HG02588 (cell line): ENCODE results near the gene ORMDL3.

Experiments
- ATAC-seq: cut with Tn5 transposase; IDR thresholded peaks from one replicate; pipeline ENCODE4 v1.9.1; 2021; ENCODE audit warnings: mild to moderate bottlenecking, moderate library complexity; ENCODE audit not compliant: unreplicated experiment

ORMDL3 gene

GRCh38 chr17:39927101-39927928 lies at the start of gene ORMDL3, which contains the start of gene LRRC3C:
Gene ORMDL3, minus strand, starts transcription at chr17:39927601. Its CDS starts 3,398 bp downstream, at chr17:39924203.
Gene LRRC3C, plus strand, starts transcription at chr17:39927732. Its CDS starts 13,792 bp downstream, at chr17:39941524.
- peak; percentile 79 for ATAC-seq

GRCh38 chr17:39975801-39976200 lies 48.4 kb upstream of the ORMDL3 start:
- no peak for ATAC-seq

- no peak for ATAC-seq
Measured at GRCh38 chr17:39974433-39974832, 47.0 kb upstream of the ORMDL3 start.

- no peak for ATAC-seq
Measured at GRCh38 chr17:39973496-39973895, 46.1 kb upstream of the ORMDL3 start.

GRCh38 chr17:39972271-39972670 lies 44.9 kb upstream of the ORMDL3 start:
- ATAC-seq = no peak

- no peak for ATAC-seq
Measured at GRCh38 chr17:39971076-39971603, 43.7 kb upstream of the ORMDL3 start.

GRCh38 chr17:39970157-39970692 lies 42.8 kb upstream of the ORMDL3 start:
- ATAC-seq = no peak

- no peak for ATAC-seq
Measured at GRCh38 chr17:39969375-39969774, 42.0 kb upstream of the ORMDL3 start.

- ATAC-seq = no peak
Measured at GRCh38 chr17:39968761-39969160, 41.4 kb upstream of the ORMDL3 start.

- ATAC-seq = no peak
Measured at GRCh38 chr17:39966771-39967170, 39.4 kb upstream of the ORMDL3 start.

- ATAC-seq = no peak
Measured at GRCh38 chr17:39965017-39965699, 37.8 kb upstream of the ORMDL3 start.

GRCh38 chr17:39963829-39964228 lies 36.4 kb upstream of the ORMDL3 start:
- ATAC-seq = no peak

GRCh38 chr17:39962642-39963220 lies 35.3 kb upstream of the ORMDL3 start, which contains the start of gene GSDMA:
Gene GSDMA, plus strand, starts transcription at chr17:39963004. Its CDS starts 2,684 bp downstream, at chr17:39965688.
- no peak for ATAC-seq

- no peak for ATAC-seq
Measured at GRCh38 chr17:39960524-39961041, 33.2 kb upstream of the ORMDL3 start.

GRCh38 chr17:39955726-39956225 lies 28.4 kb upstream of the ORMDL3 start:
- ATAC-seq = no peak

GRCh38 chr17:39954876-39955275 lies 27.5 kb upstream of the ORMDL3 start:
- no peak for ATAC-seq

- ATAC-seq = no peak
Measured at GRCh38 chr17:39953471-39953888, 26.1 kb upstream of the ORMDL3 start.

GRCh38 chr17:39952680-39953470 lies 25.5 kb upstream of the ORMDL3 start:
- ATAC-seq = peak; percentile 73

GRCh38 chr17:39951924-39952679 lies 24.7 kb upstream of the ORMDL3 start:
- no peak for ATAC-seq
